Measurements from ENCODE around the gene FNDC11.

The FNDC11 gene

GRCh38 chr20:63563225-63563935, 9.4 kb downstream of the FNDC11 start:
- no peak for TF ChIP-seq CTCF (IDR thresholded peaks at IDR 0.05; ENCODE audit: control insufficient read depth, insufficient read depth, low read depth, low read length, missing control alignments)
- no peak overlapping the region for H3K4me3 ChIP-seq (ENCODE audit: control insufficient read depth, low read depth, low read length)
- no peak for DNase-seq (ENCODE audit: low read depth)

GRCh38 chr20:63564036-63564810, 10.3 kb downstream of the FNDC11 start:
- TF ChIP-seq CTCF (IDR thresholded peaks at IDR 0.05; ENCODE audit: control insufficient read depth, insufficient read depth, low read depth, low read length, missing control alignments): no peak
- H3K4me3 ChIP-seq (ENCODE audit: control insufficient read depth, low read depth, low read length): no peak overlapping the region
- DNase-seq (ENCODE audit: low read depth): no peak

- no peak overlapping the region for H3K4me3 ChIP-seq (ENCODE audit: control insufficient read depth, low read depth, low read length)
- TF ChIP-seq CTCF (IDR thresholded peaks at IDR 0.05; ENCODE audit: control insufficient read depth, insufficient read depth, low read depth, low read length, missing control alignments): no peak
- no peak for DNase-seq (ENCODE audit: low read depth)
Measured at GRCh38 chr20:63565021-63565698, 11.2 kb downstream of the FNDC11 start.

- DNase-seq (ENCODE audit: low read depth): no peak
- no peak overlapping the region for H3K4me3 ChIP-seq (ENCODE audit: control insufficient read depth, low read depth, low read length)
- TF ChIP-seq CTCF (IDR thresholded peaks at IDR 0.05; ENCODE audit: control insufficient read depth, insufficient read depth, low read depth, low read length, missing control alignments): no peak
Measured at GRCh38 chr20:63565699-63566335, 11.9 kb downstream of the FNDC11 start.

- DNase-seq (ENCODE audit: low read depth): no peak
Measured at GRCh38 chr20:63566395-63567135, 12.6 kb downstream of the FNDC11 start.

More at GRCh38 chr20:63566395-63567135, 12.6 kb downstream of the FNDC11 start:
- H3K4me3 ChIP-seq (ENCODE audit: control insufficient read depth, low read depth, low read length): no peak overlapping the region
- no peak for TF ChIP-seq CTCF (IDR thresholded peaks at IDR 0.05; ENCODE audit: control insufficient read depth, insufficient read depth, low read depth, low read length, missing control alignments)

Measured in AG09309 (cell line).